GM21619 (cell line): ENCODE measurements around the gene AP1S3.
"Not testable (repeated sequence)": the region's sequence is repeated elsewhere in the genome, so short reads cannot be mapped to it uniquely, and the experiment has no call there.

Experiments used
- ATAC-seq: cut with Tn5 transposase; IDR thresholded peaks from one replicate; pipeline ENCODE4 v1.9.1; 2021; ENCODE audit not compliant: unreplicated experiment

The AP1S3 gene

DNA sequence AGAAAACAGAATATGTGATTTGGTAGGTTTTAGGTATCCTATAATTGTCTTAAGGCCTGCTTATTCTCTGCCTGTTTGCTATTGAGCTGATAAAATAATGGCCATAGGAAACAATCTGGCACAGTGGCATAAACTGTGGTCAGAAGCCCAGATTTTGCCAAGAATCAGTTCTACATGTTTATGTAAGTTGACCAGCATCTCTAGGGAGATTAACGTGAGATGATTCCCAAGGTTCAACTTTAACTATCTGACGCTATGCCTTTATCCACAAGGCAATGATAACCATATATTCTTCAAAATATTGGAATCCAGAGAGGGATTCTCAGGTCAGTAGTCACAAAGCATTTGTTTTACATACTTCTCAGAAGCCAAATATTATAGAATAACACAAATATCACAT is 25.6 kb downstream of the AP1S3 start:
- no peak for ATAC-seq

DNA sequence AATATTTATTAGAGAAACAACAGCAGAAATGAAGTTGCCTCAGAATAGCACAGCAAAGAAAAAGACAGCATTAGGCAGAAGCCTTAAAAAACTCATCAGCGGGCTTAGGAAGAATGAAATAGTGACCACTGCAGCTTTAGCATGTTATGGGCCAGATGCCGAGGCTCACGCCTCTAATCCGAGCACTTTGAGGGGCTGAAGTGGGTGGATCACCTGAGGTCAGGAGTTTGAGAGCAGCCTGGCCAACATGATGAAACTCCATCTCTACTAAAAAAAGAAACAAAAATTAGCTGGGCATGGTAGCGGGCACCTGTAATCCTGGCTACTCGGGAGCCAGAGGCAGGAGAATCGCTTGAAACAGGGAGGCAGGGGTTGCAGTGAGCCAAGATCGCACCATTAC is 32.4 kb downstream of the AP1S3 start:
- ATAC-seq = no peak

DNA sequence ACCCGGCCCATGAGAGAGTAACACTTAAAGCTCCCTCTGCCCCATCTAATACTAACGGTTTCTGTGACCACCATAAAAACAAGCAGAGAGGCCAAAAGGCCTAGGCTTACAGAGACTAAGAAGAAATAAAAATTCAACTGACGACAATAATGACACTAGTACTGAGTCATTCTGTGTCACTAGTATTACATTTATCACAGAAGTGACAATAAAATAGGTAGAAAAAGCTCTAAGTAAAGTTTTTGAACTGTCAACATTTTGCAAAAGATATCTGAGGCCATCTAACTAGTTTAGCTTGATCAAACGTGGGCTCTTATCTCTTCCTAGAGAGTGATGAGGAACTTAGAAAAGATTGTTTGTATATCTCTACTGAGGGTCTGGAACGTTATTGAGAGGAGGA is 35.6 kb downstream of the AP1S3 start:
- no peak for ATAC-seq

DNA sequence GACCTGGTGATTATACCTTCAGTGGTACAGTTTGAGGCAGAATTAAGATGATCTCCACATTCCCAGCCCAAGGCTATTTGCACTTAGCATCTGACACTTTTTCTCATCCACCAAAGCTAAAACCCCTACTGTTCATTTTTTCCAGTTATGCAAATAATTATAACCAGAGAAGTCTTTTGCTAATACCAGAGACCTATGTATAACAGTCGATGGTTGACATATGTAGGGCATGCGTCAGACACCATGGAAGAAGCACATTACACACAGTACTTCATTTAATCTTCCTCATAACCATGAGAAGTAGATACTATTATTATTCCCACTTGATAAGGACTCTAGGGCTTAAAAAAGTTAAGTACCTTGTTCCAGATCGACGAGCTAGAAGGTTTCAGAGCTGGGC is 36.5 kb downstream of the AP1S3 start:
- no peak for ATAC-seq

DNA sequence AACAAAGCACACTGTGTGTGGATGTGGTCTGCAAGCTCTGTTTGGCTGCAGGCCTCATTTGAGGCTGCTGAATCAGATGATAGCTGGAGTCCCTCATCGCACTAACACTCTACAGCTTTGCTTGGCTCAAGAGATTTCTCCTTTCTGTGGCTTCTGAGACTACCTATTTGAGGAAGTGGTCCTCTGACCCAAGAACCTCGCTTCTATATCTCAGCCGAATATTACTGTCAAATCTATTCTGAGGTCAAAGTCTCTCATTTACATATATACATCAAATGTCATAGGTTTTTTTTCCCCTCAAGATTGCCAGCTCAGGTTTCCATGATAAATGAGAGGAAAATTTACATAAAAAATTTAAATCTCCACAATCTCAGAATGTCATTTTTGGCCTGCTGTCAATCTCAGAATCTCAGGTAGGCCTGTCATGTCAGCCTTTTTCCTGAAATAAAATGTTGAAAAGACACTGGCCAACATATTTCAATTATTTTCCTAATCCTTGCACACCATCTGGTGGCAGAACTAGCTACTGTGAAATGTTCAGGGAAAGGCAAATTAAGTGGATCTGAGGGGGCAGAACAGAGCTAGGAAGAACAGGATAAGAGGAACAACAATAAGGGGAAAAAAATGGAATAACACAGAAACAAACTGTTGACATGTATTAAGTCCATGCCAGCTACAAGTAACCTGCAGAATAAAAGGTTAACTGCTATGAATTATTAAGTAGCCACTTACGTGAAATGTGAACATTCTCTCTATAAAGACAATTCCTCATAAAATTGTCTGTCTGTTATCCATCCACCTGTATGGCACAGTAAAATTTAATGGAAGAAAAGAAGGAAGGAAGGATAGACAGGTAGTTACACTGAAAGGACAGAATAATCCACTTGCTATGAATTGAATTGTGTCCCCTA is 39.3 kb downstream of the AP1S3 start:
- ATAC-seq = peak; percentile 98

DNA sequence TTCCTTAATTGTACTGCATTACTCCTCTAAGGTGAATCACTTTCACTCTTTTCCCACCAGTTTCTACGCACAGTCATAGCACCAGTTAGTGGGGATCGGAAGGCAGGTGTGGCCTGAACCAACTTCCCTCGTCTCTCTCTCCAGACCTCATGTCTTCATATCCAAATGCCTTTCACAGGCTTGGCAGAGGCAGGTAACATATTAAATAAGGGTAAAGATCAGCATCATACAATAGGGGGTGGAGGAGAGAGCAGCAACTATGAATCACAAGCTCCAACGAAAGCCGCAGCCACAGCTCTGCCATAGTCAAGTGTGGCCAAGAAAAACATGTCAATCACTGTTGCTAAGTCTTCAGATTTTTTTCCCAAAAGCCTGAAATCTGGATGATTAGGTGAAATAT is 40.3 kb downstream of the AP1S3 start:
- ATAC-seq = no peak

DNA sequence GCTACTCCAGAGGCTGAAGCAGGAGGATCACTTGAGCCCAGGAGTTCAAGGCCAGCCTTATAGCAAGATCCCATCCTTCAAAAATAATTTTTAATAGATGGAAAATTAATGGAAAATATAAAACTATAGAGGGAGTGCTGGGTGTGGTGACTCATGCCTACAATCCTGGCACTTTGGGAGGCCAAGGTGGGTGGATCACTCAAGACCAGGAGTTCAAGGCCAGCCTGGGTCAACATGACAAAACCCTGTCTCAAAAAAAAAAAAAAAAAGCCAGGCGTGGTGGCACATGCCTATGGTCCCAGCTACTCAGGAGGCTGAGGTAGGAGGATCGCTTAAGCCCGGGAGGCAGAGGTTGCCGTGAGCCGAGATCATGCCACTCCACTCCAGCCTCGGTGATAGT is 48.0 kb downstream of the AP1S3 start:
- ATAC-seq = no peak

DNA sequence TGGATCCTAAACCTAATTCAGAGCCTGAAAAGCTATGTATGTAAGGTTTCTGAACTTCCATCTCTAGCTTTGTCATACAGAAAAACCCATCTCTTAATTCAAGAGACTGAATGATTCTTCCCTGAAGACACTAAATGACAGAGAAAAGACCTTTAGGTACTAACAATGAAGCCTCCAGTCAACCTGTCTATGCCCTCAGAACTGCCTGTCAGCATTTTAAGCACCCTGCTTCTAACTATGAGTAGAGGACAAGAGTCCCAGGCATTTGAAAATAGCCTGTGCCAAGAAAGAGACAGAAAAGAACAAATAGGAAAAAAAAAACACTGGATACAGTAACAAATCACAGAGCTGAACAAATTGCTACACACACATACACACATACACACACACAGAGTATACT is 48.6 kb downstream of the AP1S3 start:
- no peak for ATAC-seq

DNA sequence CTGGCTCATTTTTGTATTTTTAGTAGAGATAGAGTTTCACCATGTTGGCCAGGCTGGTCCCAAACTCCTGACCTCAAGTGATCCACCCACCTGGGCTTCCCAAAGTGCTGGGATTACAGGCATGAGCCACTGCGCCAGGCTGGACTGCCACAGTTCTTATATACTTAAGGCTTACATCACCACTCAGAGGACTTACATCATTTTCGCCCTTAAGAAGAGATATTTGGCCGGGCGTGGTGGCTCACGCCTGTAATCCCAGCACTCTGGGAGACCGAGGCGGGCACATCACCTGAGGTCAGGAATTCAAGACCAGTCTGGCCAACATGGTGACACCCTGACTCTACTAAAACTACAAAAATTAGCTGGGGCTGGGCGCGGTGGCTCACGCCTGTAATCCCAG is 49.3 kb downstream of the AP1S3 start:
- ATAC-seq = not testable (repeated sequence)

DNA sequence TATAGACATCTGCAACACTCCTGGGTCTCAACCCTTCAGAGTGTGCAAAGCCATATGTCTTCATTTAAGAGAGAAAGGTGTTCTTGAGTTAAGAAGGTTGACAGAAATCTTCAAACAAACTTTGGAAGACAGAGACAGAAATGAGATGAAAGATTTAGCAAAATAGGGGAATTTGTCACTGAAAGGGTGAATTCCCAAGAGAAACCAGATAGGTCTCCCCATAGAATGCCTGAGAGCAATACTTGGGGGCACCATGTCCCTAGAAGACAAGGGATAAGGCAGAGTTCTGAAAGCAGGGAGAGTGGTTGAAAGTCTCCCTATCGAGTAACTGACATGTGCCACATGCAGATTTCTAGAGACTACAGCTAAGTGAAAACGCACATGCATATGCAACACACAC is 50.0 kb downstream of the AP1S3 start:
- peak; percentile 23 for ATAC-seq

DNA sequence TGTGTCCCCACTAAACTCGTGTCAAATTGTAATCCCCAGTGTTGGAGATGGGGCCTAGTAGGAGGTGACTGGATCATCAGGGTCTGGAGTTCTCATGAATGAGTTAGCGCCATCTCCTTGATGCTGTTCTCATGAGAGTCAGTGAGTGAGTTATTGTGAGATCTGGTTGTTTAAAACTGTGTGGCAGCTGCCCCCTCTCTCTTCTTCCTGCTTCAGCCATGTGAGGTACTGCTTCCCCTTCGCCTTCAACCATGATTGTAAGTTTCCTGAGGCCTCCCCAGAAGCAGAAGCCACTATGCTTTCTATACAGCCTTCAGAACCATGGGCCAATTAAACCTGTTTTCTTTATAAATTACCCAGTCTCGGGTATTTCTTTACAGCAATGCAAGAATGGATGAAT is 50.4 kb downstream of the AP1S3 start:
- peak; percentile 78 for ATAC-seq

DNA sequence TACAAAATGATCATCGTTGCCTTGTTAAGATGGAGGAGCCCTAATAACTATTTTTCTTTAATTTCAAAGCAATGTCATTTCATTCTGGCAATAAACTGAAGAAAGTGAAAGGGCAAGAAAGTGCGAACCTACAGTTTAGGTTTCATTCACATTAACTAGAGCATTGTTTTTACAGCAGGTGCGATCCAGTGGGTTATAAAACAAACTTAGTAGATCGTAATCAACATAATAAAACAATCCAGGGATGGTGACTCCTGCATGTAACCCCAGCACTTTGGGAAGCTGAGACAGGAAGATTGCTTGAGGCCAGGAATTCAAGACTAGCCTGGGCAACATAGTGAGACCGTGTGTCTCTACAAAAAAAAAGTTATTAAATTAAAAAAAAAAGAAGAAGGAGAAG is 51.1 kb downstream of the AP1S3 start:
- ATAC-seq = no peak

DNA sequence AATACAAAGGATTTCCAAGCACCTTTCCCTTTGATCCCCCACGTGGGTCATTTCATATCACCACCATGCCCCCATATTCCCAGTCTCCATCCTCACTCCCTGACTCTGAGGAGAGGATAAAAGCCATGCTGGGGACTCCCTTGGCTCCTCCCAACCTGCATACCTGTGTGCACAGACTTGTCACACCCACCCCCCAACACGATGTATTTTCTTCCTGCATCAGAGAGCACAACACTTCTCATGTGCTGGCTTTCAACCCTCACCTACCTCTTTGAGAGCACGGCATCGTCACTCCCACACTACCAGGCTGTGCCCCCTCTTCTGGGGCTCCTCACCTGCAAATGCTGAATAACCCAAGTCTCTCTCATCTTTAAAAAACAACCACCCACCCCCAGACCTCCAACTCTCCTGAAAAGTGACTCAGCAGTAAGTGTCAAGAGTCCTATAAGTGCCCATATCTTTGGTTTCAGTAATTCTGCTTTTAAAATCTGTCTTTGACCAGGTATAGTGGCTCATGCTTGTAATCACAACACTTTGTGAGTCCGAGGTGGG is 53.1 kb downstream of the AP1S3 start:
- ATAC-seq = no peak

DNA sequence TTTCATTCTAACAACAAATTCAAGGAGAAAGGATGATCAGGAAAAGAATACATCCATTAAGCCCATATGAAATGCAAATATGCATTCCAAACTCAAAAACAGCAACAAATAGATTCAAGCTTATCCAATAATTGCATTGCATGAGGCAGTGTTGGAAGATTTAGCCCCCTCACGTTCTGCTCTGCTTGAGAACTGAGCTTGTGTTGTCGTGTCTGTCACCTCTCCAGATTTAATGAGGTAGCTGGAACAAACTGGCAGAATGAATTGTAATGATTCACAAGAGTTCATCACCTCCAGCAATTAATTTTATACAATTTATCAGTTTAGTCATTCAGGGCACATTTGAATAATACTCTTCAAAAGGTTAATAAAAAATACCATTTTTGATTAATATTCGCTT is 54.8 kb downstream of the AP1S3 start:
- no peak for ATAC-seq

DNA sequence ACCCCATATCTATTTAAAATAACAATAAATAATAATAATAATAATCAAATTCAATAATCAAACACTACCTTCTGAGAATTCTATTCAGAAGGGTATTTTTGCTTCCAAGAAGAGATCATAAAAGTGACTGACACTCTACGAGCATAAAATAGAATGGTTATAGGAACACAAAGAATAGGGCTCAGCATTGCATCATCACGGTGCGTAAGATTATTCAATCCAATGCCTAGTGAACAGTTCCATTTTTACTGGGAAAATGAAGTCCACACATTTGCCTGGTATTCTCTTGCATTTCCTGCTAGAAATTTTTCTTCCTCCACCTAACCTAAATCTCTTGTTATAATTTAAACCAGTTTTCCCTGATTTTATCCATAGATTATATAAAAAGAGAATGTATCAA is 55.8 kb downstream of the AP1S3 start:
- no peak for ATAC-seq

DNA sequence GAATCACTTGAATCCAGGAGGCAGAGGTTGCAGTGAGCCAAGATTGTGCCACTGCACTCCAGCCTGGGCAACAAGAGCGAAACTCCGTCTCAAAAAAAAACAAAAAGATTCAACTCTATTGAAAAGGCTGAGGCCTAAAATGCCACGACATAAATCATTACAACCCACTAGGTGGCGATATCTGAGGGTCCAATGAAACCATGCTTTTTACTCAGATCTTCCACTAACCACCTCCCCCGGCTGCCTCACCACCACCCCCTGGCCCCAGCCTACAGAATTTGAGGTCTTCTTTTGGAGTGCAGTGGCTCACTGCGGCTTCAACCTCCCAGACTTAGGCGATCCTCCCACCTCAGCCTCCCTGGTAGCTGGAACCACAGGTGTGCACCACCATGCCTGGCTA is 57.5 kb downstream of the AP1S3 start:
- ATAC-seq = peak; percentile 90

DNA sequence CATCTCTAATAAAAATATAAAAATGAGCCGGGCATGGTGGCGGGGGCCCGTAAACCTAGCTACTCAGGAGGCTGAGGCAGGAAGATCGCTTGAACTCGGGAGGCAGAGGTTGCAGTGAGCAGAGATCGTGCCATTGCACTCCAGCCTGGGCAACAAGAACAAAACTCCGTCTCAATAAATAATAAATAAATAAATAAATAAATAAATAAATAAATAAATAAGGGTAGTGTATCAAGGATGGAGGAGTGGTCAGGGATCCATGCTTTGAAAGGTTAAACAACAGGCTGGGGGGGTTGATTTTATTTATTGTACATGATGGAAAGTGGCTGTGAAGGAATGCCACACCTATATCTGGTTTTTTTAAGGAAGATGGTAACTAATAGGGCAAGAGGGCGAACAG is 63.2 kb downstream of the AP1S3 start:
- no peak for ATAC-seq

DNA sequence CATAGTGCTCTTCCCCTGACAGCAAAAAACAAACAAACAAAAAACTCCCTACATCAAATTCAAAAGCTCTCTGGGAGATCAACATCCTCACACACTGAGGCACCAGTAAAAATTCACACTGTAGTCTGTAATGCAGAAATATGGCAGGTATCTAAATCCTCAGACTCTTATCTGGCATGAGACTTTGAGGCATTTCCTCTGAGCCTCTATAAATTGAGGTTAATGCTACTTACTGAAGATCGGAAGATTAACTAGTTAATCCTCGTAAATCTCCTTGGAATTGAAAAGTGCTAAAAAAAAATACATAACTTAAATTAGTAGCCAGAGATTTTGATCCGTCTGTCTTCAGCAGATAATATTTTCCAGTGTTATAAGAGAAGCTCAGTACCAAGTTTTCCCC is 65.0 kb downstream of the AP1S3 start:
- no peak for ATAC-seq

DNA sequence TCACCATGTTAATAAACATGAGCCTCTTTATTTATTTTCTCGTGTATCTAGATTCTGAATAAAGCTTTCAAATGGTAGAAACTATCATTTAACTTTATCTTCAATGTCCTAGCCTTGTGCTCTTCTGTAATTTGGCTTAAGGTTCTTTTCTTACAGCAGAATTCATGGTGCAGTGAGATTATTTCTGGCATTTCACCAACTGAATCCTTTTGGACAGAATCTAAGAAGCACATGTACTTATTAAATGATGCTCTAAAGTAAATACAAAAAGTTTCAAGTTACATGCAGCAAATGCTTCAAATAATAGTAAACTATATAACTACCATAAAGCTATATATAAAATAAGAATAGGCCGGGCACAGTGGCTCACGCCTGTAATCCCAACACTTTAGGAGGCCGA is 65.9 kb downstream of the AP1S3 start:
- ATAC-seq = no peak

DNA sequence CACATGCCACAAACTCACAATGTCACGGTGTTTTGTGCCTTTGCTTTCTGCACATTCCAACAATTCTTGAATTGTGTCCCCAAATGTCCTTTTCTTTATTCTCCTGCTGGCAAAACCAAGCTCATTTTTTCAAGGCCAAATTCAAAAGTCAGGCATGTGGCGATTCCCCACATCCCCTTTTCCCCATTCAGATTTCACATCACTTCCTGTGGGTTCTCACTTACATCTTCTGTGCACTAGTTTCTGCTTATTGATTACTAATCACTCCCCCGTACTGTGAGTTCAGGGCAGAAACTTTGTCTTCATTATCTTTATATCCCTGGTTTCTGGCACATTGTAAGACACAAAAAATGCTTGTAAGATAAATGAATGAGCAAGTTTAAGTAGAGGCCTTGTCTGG is 69.2 kb downstream of the AP1S3 start:
- ATAC-seq = no peak

DNA sequence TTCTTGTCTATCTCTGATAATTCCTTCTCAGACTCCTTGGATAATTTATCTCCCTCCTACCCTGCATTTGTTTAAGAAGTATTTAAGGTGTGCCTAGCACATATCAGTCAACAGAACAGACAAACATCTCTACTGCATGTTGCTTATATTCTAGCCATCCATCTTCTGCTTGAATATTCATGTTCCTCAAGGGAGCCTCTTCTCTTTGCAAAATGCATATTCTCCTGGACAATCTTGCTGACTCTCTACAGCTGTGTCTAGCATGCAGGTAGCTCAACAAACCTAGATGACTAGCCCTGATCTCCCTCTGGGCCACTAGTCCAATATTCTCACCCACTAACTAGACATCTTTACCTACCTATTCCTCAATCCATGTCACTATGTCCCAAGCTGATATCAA is 70.0 kb downstream of the AP1S3 start:
- ATAC-seq = no peak

DNA sequence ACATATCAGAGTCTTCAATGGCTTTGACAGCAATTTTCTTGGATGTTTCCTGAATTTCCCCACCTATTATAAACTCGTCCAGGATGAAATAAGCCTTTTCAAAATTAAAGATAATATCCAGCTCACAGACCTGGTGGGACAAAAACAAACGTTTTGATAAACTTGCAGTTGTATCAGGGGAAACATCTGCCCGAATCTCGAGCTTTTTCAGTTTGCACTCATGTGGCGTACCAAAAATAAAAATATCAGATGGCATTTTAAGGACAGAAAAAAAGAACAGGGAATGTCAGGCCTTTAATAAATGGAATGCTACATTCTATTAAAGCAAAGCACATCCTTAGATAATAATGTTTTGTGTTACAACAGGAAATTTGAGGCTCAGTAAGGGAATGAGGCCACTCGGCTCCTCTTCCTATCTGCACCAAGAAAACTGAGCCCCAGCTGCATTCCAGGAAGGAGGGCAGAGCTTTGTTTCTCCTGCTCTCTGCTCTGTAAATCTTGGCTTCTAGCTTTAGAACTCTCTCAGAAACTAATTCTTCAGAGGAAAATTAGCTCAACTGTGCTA is 72.1 kb downstream of the AP1S3 start:
- ATAC-seq = no peak

DNA sequence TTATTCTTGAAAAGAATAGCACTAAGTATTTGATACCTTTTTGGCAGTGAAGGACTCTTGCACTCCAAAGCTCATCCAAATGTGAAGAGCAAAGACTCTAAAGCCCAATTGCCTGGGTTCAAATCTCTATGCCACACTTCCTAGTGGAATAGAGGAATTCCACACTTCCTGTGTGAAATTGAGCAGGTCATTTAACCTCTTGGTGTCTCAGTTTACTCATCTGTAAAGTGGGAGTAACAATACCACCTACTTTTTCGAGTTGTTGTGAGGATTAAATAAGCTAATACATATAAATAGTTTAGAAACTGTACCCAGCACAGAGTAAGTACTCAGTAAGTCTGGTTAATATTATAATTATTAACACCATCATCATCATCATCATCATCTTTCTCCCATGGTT is 72.6 kb downstream of the AP1S3 start:
- no peak for ATAC-seq
